Measurements from ENCODE around the gene FOLR2. TPM values are rescaled to one million over a fixed set of nuclear protein-coding genes. Genes with fewer than 3 reads are reported as not detected.

The FOLR2 gene
- total RNA-seq, 3 donors from 2014 or later (not counting 1 experiment from before 2014, with no cell fraction given): not detected

- no peak overlapping the region for H3K27ac ChIP-seq (ENCODE audit: low read length)
- no peaks in the 10 kb centered on the region for H3K9me3 ChIP-seq (ENCODE audit: control insufficient read depth, insufficient read depth, low read length)
- 90% methylated on average over 24 of the region's 24 CpGs for WGBS (ENCODE audit: insufficient coverage)
- peaks cover 10% of the 10 kb centered on the region for H3K27me3 ChIP-seq (ENCODE audit: control insufficient read depth, insufficient read depth, low read length)
- ATAC-seq (no peak), DNase-seq (no peak)
- no peaks in the 10 kb centered on the region for H3K4me1 Mint-ChIP-seq
- H3K27ac Mint-ChIP-seq: no peak overlapping the region
- no peak for TF ChIP-seq CTCF (IDR thresholded peaks at IDR 0.05)
- no peak overlapping the region for H3K4me3 ChIP-seq (ENCODE audit: low read length)
- intact Hi-C loops (cut with micrococcal nuclease): no loop called here
- no peaks in the 10 kb centered on the region for H3K36me3 ChIP-seq (ENCODE audit: control insufficient read depth, insufficient read depth, low read length)
- H3K9me3 Mint-ChIP-seq: no peaks in the 10 kb centered on the region
- no peak overlapping the region for H3K4me3 Mint-ChIP-seq
- H3K36me3 Mint-ChIP-seq: no peaks in the 10 kb centered on the region
- no peaks in the 10 kb centered on the region for H3K4me1 ChIP-seq (ENCODE audit: control insufficient read depth, insufficient read depth, low read length)
- peaks cover 6 to 13% of the 10 kb centered on the region in 2 donors for H3K27me3 Mint-ChIP-seq (ENCODE audit: low read depth in 2 of 2)
Observed at GRCh38 chr11:72250661-72251464, 34.3 kb downstream of the FOLR2 start.

- no peak overlapping the region for H3K4me3 Mint-ChIP-seq
- no peaks in the 10 kb centered on the region for H3K9me3 Mint-ChIP-seq
- H3K27me3 Mint-ChIP-seq (ENCODE audit: low read depth in 2 of 2): peaks cover 6 to 13% of the 10 kb centered on the region in 2 donors
- Histone ChIP-seq H3K4me3 (ENCODE audit: low read length) (no peak overlapping the region), H3K4me1 (ENCODE audit: control insufficient read depth, insufficient read depth, low read length) (no peaks in the 10 kb centered on the region), H3K27me3 (ENCODE audit: control insufficient read depth, insufficient read depth, low read length) (peaks cover 8% of the 10 kb centered on the region), H3K36me3 (ENCODE audit: control insufficient read depth, insufficient read depth, low read length) (no peaks in the 10 kb centered on the region), H3K27ac (ENCODE audit: low read length) (no peak overlapping the region), H3K9me3 (ENCODE audit: control insufficient read depth, insufficient read depth, low read length) (no peaks in the 10 kb centered on the region)
- 79% methylated on average over 5 of the region's 5 CpGs for WGBS (ENCODE audit: insufficient coverage)
- DNase-seq (no peak), ATAC-seq (no peak)
- no peaks in the 10 kb centered on the region for H3K4me1 Mint-ChIP-seq
- H3K27ac Mint-ChIP-seq: no peak overlapping the region
- intact Hi-C loops (cut with micrococcal nuclease): no loop called here
- H3K36me3 Mint-ChIP-seq: no peaks in the 10 kb centered on the region
- no peak for TF ChIP-seq CTCF (IDR thresholded peaks at IDR 0.05)
Observed at GRCh38 chr11:72251614-72252013, 35.0 kb downstream of the FOLR2 start.

GRCh38 chr11:72253392-72253791, 36.8 kb downstream of the FOLR2 start:
- Histone ChIP-seq H3K27me3 (ENCODE audit: control insufficient read depth, insufficient read depth, low read length) (no peaks in the 10 kb centered on the region), H3K4me3 (ENCODE audit: low read length) (no peak overlapping the region), H3K4me1 (ENCODE audit: control insufficient read depth, insufficient read depth, low read length) (no peaks in the 10 kb centered on the region), H3K27ac (ENCODE audit: low read length) (no peak overlapping the region), H3K36me3 (ENCODE audit: control insufficient read depth, insufficient read depth, low read length) (no peaks in the 10 kb centered on the region), H3K9me3 (ENCODE audit: control insufficient read depth, insufficient read depth, low read length) (no peaks in the 10 kb centered on the region)
- no peaks in the 10 kb centered on the region for H3K36me3 Mint-ChIP-seq
- H3K9me3 Mint-ChIP-seq: no peaks in the 10 kb centered on the region
- H3K27me3 Mint-ChIP-seq (ENCODE audit: low read depth in 2 of 2): peaks cover 6 to 8% of the 10 kb centered on the region in 2 donors
- DNase-seq (no peak), ATAC-seq (no peak)
- TF ChIP-seq CTCF (IDR thresholded peaks at IDR 0.05): no peak
- no peak overlapping the region for H3K27ac Mint-ChIP-seq
- no peak overlapping the region for H3K4me3 Mint-ChIP-seq
- no peaks in the 10 kb centered on the region for H3K4me1 Mint-ChIP-seq
- 94% methylated on average over 3 of the region's 3 CpGs for WGBS (ENCODE audit: insufficient coverage)
- intact Hi-C loops (cut with micrococcal nuclease): no loop called here
